HepG2 (cell line): ENCODE measurements around the gene KLF6. TPM values are rescaled to one million over a fixed set of nuclear protein-coding genes. Genes with fewer than 3 reads are reported as not detected.

Source experiments
- AKAP8 ChIP-seq: sonication (generic); formaldehyde crosslinking; IDR thresholded peaks from 2 replicates; pipeline ENCODE4 v1.5.1; 2020; ENCODE audit warnings: mild to moderate bottlenecking, missing genetic modification reagents
- CSRNP2 ChIP-seq: sonication (generic); formaldehyde crosslinking; conservative IDR thresholded peaks from 2 replicates; pipeline ENCODE4 v1.8.0; 2022; ENCODE audit warnings: low read depth, missing genetic modification reagents
- FOXO4 ChIP-seq: sonication (generic); formaldehyde crosslinking; conservative IDR thresholded peaks from 2 replicates; pipeline ENCODE4 v1.8.1; 2023; ENCODE audit warnings: missing genetic modification reagents
- HNF1A ChIP-seq, 2 experiments: sonication (generic) in 1 of 2; formaldehyde crosslinking in 1 of 2; IDR thresholded peaks; 2 replicates each; pipeline versions ENCODE4 v1.4.0 to v1.6.1; 2016 to 2020; ENCODE audit warnings: borderline replicate concordance in 1 of 2, low read depth in 1 of 2, mild to moderate bottlenecking in 1 of 2, missing genetic modification reagents in 1 of 2
- MNT ChIP-seq: fragments of 450-650 bp; IDR thresholded peaks from 2 replicates; pipeline ENCODE4 v1.6.1; 2016
- POLR2AphosphoS5 ChIP-seq: IDR thresholded peaks from 2 replicates; pipeline ENCODE4 v1.6.1; 2012; ENCODE audit warnings: low read depth, low read length
- ZNF160 ChIP-seq: sonication (generic); formaldehyde crosslinking; IDR thresholded peaks from 2 replicates; pipeline ENCODE4 v1.8.0; 2022; ENCODE audit warnings: mild to moderate bottlenecking, inconsistent platforms, missing genetic modification reagents
- ZNF414 ChIP-seq: sonication (generic); formaldehyde crosslinking; IDR thresholded peaks from 2 replicates; pipeline ENCODE4 v1.5.0; 2020; ENCODE audit warnings: missing genetic modification reagents
- ZNF484 ChIP-seq: sonication (generic); formaldehyde crosslinking; IDR thresholded peaks from 2 replicates; pipeline ENCODE4 v1.5.1; 2020; ENCODE audit warnings: mild to moderate bottlenecking, low read depth, missing genetic modification reagents, borderline replicate concordance
- ZNF512B ChIP-seq: sonication (generic); formaldehyde crosslinking; IDR thresholded peaks from 2 replicates; pipeline ENCODE4 v1.5.1; 2020; ENCODE audit warnings: missing genetic modification reagents, mild to moderate bottlenecking, borderline replicate concordance
- ZNF614 ChIP-seq: IDR thresholded peaks from 2 replicates; pipeline ENCODE4 v1.6.1; 2018; ENCODE audit warnings: missing biosample characterization, missing genetic modification reagents, inconsistent platforms, borderline replicate concordance
- ZNF670 ChIP-seq: sonication (generic); formaldehyde crosslinking; IDR thresholded peaks from 2 replicates; pipeline ENCODE4 v1.8.0; 2022; ENCODE audit warnings: mild to moderate bottlenecking, missing genetic modification reagents, borderline replicate concordance
- polyA plus RNA-seq, 8 experiments: library from polyadenylated mRNA; depleted of rRNA in 3 of 8; stranded (reverse) in 7 of 8; unstranded in 1 of 8; fragments of >200 nt; fragmentation: Illumina TruSeq in 4 of 8; extraction: Trizol in 4 of 8; gene quantifications; 2 replicates each; pipeline versions ENCODE4 v1.2.1 to v1.2.3, GENCODE V29; 2011 to 2016; ENCODE audit warnings: low read depth in 4 of 8, missing spikeins in 1 of 8, mixed read lengths in 1 of 8; ENCODE audit not compliant: insufficient read depth in 1 of 8
- total RNA-seq, 5 experiments: library from RNA; depleted of rRNA; stranded (reverse); fragments of >200 nt; fragmentation: Illumina TruSeq; extraction: Trizol; gene quantifications; 2 replicates each; pipeline ENCODE4 v1.2.3, GENCODE V29; 2016; ENCODE audit warnings: low read depth in 1 of 5

The KLF6 gene
- total and polyA plus RNA-seq, 2 of the 13 experiments (the other 11 are each of a cell fraction or from before 2014, with no cell fraction given) = 27.0 to 71.9 TPM

- TF ChIP-seq CSRNP2 (CRISPR knock-in tag) = no peak
- no peak for TF ChIP-seq ZNF512B
- no peak for TF ChIP-seq ZNF670 (CRISPR knock-in tag)
- no peak for TF ChIP-seq MNT
- no peak; the same call in 1 of the 2 replicates for TF ChIP-seq HNF1A (IDR thresholded peaks at IDR 0.05; ENCODE audit: low read depth)
- peak; percentile 72; the same call in 1 of the 2 replicates for TF ChIP-seq HNF1A (CRISPR knock-in tag; IDR thresholded peaks at IDR 0.05; ENCODE audit: borderline replicate concordance)
- TF ChIP-seq ZNF160 (CRISPR knock-in tag) = no peak
- TF ChIP-seq POLR2AphosphoS5 = no peak
- no peak for TF ChIP-seq ZNF484 (CRISPR knock-in tag)
- TF ChIP-seq AKAP8 = no peak
- 0 out of 2 replicates have a peak, but pooled peaks have one; percentile 23 for TF ChIP-seq ZNF414 (CRISPR knock-in tag)
- no peak for TF ChIP-seq FOXO4
- peak; percentile 67; the same call in 1 of the 2 replicates for TF ChIP-seq ZNF614 (CRISPR knock-in tag)
Observed at GRCh38 chr10:3740157-3740871, 44.7 kb downstream of the KLF6 start (continued).
